ENCODE measurements around the gene CPE. TPM values are rescaled to one million over a fixed set of nuclear protein-coding genes. Genes with fewer than 3 reads are reported as not detected.

CPE gene
- total and polyA plus RNA-seq, 10 of the 15 experiments (the other 5 are each of a cell fraction or from before 2014, with no cell fraction given) = 0.05 to 0.14 TPM; not detected in 8

DNA sequence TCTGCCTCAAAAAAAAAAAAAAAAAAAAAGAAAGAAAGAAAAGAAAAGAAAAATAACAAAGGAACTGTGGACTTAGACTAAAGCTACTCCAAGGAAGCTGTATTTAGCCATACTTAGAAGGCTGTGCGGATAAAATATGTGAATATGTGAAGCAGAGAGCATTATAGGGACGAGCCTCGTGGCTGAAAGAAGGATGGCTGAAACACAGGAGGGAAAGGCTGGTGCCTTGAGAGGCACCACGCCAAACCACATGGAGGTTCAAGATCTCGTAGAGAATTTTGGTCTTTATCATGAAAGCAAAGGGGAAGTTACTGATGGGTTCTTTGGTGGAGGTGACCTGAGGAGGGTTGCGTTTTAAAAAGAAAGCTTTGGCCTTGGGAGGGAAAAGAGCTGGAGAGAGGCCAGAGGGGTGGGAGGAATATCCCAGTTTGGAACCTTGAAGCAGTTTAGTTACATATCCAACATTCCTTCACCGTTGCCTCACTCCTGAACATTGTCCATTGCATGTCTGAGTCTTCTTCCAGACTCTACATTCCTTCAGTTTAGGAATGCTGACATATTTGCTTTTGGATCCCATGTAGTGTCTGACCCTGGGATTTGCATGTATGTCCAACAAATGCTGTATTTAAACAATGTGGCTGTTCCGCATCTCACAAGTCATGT, 82.5 kb downstream of the CPE start (continued):
- TF ChIP-seq BRCA1 (IDR thresholded peaks at IDR 0.05; ENCODE audit: low read depth, low read length) (no peak), MXI1 (IDR thresholded peaks at IDR 0.05; ENCODE audit: low read depth, low read length) (no peak)

DNA sequence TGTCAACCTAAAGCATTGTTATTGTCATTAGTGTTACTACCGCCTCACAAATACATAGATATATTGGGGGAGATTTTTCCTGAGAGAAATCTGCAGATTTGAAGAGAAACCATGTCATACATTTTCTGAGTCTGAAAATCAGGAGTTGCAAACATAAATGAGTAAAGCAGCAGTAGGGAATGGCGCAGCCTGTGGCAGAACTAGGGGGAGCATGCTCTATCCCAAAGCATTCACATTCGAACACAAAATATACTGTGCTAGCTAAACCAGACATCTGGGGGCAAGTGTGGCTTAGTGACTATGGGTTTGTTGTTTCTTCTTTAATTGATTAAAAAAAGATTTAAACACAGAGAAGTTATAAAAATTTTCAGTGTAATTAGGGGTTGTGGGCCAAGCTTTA, 83.2 kb downstream of the CPE start:
- H3K27ac ChIP-seq (ENCODE audit: control insufficient read depth, insufficient read depth) = no peak overlapping the region
- ChIA-PET SMC1A (ENCODE audit: uncharacterized antibody, unreplicated experiment) (interaction anchor here (1.0 to 3.1 kb wide), 4 partner anchors 49 to 504 kb away, joined by 3 to 23 read pairs (median 4); no protein-coding TSS in a partner anchor), RAD21 (ENCODE audit: unreplicated experiment) (interaction anchor here (0.6 to 3.4 kb wide), 2 partner anchors 107 to 331 kb away, joined by 4 to 24 read pairs; no protein-coding TSS in a partner anchor), CTCF (interaction anchor here (0.8 to 2.9 kb wide), 4 partner anchors 28 to 331 kb away, joined by 3 to 32 read pairs (median 4); no protein-coding TSS in a partner anchor), POLR2A (no interaction called here)
- H3K4me3 ChIP-seq = no peak overlapping the region
- no peaks in the 10 kb centered on the region for H3K79me2 ChIP-seq (ENCODE audit: control insufficient read depth, insufficient read depth, low read length)
- no TSS peak for BruUV-seq (replicated peaks)
- TF ChIP-seq MEF2B (IDR thresholded peaks at IDR 0.05; ENCODE audit: partially characterized antibody, poor library complexity, severe bottlenecking) = no peak
- no peak for TF ChIP-seq RELB (IDR thresholded peaks at IDR 0.05; ENCODE audit: low read depth)
- no peak overlapping the region for H3K9ac ChIP-seq (ENCODE audit: control insufficient read depth, insufficient read depth, low read length)
- 76% methylated on average over 3 of the region's 3 CpGs for WGBS (ENCODE audit: insufficient coverage, insufficient replicate concordance, low lambda C conversion rate, missing lambda C conversion rate)
- no peak for FAIRE-seq
- intact Hi-C loops (cut with micrococcal nuclease; ENCODE audit: unreplicated experiment) (no loop called here), in situ Hi-C loops (cut with MboI) (loop anchor here (5.0 kb wide), 1 partner anchor 330 kb away; no protein-coding TSS in a partner anchor)
- DNase-seq (ENCODE audit: low read depth, low spot score) = no peak
- H3K36me3 ChIP-seq (ENCODE audit: control insufficient read depth in 2 of 2, insufficient read depth in 2 of 2, low read length in 1 of 2) = no peaks in the 10 kb centered on the region
- no peaks in the 10 kb centered on the region for H3K27me3 ChIP-seq (replicated peaks in 1 of 2; ENCODE audit: control insufficient read depth in 2 of 2, insufficient read depth in 2 of 2, low read length in 1 of 2)
- H3K9me3 ChIP-seq (replicated peaks; ENCODE audit: control insufficient read depth, insufficient read depth, low read length) = no peaks in the 10 kb centered on the region
- no peak for ATAC-seq
- H4K20me1 ChIP-seq (ENCODE audit: control insufficient read depth, insufficient read depth) = no peaks in the 10 kb centered on the region
- H3K4me1 ChIP-seq (ENCODE audit: control insufficient read depth, insufficient read depth, low read length) = no peaks in the 10 kb centered on the region
- H3K4me2 ChIP-seq (ENCODE audit: control insufficient read depth, insufficient read depth) = no peak overlapping the region
- H2AFZ ChIP-seq (ENCODE audit: control insufficient read depth, low read depth, low read length) = no peak overlapping the region

Measured in GM12878 (cell line).